C4-2B (cell line): ENCODE measurements around the gene EFHD2.
"Not testable (repeated sequence)": the region's sequence is repeated elsewhere in the genome, so short reads cannot be mapped to it uniquely, and the experiment has no call there.

Experiments used
- H3K27ac ChIP-seq: fragments of 450-650 bp; 2 replicates; pipeline ENCODE4 v1.5.1; 2017
- ZFX ChIP-seq: fragments of 450-650 bp; IDR thresholded peaks from 2 replicates; pipeline ENCODE4 v1.6.1; 2017
- TF ChIP-seq, protein P1 (sequence below): fragments of 450-650 bp; conservative IDR thresholded peaks from 2 replicates; pipeline ENCODE4 v1.5.1; 2017; ENCODE audit warnings: mild to moderate bottlenecking

The EFHD2 gene

DNA sequence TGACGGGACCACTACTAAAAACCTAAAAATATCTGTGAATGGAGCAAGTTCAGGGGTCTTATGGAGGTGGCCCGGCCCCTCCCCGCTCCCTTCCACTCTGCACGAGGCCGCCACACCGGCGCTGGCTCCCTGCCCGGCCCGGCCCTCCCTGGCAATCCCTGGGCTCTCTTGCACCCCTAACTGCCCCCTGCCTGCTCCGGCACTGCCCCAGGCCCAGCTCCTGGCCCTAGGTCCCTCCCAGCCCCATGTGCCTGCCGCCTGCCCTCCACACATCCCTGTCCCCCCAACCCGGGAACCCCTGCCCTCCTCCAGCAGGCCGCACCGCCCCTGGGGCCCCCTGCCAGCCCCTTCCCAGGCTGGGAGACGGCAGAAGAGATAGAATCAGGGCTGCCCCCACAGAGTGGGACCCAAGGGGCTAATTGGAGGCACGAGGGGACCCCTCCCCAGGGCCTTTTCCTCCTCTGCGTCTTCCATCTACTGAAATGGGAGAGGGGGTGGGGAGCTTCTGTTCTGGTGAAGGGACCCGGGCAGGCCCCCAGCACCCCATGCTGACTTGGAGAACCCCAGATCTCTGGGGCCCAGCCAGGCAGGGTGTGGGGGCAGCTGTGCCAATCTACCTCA is 19.2 kb downstream of the EFHD2 start:
- TF ChIP-seq ZFX: no peak
- TF ChIP-seq, protein P1, sequence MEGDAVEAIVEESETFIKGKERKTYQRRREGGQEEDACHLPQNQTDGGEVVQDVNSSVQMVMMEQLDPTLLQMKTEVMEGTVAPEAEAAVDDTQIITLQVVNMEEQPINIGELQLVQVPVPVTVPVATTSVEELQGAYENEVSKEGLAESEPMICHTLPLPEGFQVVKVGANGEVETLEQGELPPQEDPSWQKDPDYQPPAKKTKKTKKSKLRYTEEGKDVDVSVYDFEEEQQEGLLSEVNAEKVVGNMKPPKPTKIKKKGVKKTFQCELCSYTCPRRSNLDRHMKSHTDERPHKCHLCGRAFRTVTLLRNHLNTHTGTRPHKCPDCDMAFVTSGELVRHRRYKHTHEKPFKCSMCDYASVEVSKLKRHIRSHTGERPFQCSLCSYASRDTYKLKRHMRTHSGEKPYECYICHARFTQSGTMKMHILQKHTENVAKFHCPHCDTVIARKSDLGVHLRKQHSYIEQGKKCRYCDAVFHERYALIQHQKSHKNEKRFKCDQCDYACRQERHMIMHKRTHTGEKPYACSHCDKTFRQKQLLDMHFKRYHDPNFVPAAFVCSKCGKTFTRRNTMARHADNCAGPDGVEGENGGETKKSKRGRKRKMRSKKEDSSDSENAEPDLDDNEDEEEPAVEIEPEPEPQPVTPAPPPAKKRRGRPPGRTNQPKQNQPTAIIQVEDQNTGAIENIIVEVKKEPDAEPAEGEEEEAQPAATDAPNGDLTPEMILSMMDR: no peak
- no peak overlapping the region for H3K27ac ChIP-seq

DNA sequence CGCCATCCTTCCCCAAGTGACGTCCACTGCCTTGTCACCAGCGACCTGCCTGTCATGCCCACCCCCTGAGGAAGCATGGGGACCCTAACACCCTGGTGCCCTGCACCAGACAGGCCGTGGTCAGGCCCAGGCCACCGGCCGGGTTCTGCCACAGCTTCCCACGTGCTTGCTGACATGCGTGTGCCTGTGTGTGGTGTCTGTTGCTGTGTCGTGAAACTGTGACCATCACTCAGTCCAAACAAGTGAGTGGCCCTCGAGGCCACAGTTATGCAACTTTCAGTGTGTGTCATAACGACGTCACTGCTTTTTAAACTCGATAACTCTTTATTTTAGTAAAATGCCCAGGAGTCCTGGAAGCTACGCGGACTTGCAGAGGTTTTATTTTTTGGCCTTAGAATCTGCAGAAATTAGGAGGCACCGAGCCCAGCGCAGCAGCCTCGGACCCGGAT is 20.0 kb downstream of the EFHD2 start:
- H3K27ac ChIP-seq: no peak overlapping the region
- TF ChIP-seq, protein P1: no peak
- TF ChIP-seq ZFX: no peak

DNA sequence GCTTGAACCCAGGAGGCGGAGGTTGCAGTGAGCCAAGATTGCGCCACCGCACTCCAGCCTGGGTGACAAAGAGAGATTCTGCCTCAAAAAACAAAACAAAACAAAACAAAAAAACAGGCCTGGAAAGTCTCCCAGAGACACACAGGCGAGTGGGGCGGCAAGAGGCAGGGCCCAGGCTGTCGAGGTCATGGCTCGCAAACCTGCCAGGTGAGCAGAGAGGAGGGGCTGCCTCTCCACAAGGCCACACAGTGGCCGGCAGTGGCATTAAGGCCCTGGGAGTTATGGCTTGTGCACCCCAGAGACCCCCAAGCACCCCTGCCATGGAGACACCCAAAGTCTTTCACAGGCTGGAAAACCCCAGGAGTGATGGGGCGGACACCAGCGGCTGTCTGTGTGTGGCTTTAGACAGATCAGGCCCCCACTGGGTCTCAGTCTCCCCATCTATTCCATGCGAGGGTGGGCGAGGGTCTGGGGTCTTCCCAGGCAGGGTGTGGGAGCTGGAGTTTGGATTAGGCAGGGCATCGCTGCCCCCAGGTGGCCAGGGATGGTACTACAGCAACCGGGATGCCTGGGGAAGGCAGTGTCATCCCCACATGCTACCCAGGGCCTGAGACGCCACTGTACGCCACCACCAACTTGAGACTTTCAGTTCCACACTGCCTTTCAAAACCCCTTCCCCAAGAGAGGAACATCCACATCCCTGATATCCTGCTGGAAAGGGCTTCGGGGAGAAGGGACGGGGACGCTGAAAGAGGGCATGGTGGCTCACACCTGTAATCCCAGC is 21.3 kb downstream of the EFHD2 start:
- no peak overlapping the region for H3K27ac ChIP-seq
- TF ChIP-seq ZFX: no peak
- TF ChIP-seq, protein P1: peak; percentile 80

DNA sequence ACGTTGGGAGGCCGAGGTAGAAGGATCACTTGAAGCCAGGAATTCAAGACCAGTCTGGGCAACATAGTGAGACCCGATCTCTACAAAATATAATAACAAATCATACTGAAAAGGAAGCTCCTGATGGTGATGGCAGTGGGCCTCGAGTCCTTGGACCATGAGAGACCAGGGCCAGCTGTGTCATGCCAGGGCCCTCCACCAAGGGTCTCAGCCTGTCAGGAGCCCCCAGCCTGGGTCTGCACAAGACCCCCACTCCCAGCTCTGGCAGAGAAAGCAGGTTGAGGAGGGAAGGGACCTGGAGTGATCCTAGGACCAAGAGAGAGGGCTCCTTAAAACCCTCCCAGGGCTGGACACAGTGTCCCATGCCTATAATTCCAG is 21.9 kb downstream of the EFHD2 start:
- no peak overlapping the region for H3K27ac ChIP-seq
- no peak for TF ChIP-seq ZFX

DNA sequence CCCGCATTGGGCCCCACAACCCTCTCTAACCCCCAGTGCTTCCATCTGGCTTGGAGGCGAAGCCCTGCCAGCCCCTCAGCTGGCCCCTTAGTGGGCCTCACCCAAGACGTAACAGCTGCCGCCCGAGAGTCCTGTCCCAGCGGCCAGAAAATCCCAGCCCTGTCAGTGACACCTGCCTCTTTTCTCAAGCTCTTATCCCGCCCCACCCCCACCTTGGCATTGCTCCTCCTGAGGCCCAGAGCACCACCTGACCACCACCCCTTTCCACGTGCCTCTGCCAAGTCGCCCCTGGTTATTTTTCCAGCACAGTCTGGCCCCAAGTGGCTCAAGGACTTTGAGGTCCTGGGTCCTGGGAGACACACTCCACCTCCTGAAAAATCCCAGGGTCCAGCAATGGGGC is 22.6 kb downstream of the EFHD2 start:
- TF ChIP-seq, protein P1: no peak
- TF ChIP-seq ZFX: no peak
- H3K27ac ChIP-seq: no peak overlapping the region

DNA sequence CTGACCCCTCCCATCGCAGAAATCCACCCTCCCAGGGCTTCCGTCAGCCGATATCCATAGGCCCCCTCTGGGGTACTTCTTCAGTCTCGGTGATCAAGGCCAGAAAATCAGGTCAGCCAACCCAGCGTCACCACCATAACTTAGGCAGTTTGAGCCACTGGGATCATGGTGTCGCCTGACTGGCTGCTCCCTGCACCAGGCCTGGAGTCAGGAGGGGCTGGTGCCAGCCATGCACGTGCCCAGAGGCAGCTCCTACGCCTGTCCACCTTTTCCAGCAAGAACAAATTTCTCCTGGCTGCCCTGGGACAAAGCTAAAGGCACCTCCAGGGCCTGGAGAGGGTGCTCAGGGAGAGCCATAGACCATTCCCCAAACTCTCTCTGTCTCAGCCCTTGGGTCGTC is 23.8 kb downstream of the EFHD2 start:
- no peak overlapping the region for H3K27ac ChIP-seq
- TF ChIP-seq, protein P1: no peak

DNA sequence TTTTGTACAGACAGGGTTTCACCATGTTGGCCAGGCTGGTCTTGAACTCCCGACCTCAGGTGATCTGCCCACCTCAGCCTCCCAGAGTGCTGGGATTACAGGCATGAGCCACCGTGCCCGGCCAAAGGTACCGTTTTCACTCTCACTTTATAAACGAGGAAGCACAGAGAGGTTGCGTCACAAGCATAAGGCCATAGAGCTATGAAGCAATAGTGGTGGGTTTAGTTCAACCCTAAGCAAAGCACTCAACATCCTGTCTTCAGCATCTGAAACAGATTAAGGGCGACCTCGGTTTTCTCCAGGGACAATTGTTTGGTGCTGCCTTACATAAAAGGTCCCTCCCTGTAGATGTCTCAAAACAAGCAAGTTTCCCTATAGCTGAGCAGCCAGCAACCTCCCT is 25.1 kb downstream of the EFHD2 start:
- not testable (repeated sequence) for H3K27ac ChIP-seq

DNA sequence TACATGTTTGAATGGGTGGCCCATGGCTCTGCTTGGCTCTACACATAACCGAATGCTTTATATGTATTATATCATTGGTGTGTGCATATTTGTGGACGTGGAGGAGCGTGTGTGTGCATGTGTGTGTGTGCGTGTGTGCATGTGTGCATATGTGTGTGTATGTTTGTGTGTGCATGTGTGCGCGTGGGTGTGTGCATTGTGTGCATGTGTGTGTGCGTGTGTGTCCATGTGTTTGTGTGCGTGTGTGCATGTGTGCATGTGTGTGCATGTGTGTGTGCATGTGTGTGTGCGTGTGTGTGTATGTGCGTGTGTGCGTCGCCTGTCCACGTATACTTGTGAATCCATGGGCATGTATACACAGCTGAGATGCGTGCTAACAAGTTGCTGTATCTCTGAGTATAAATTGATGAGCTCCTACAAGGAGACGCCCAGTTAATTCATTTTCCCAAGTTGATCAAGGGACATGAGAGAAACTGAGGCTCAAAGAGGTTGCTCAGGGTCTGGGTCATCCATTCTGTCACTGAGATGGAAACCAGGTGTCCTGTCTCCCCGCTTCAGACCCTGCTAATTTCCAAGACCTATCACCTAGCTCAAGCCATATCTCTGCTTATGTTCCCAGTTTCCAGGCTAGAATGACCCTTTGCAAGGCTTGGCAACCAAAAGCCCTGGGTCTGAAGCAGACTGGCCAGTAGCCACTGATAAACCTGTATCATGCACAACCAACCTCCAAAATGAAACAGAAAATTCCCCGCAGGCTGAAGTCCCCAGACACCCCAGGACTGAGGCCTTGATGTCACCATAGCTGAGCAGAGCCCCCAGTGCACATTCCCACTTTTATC is 25.8 kb downstream of the EFHD2 start:
- no peak for TF ChIP-seq ZFX
- TF ChIP-seq, protein P1: no peak
- H3K27ac ChIP-seq: no peak overlapping the region
